IgD-negative memory B cell (primary cell): Measurements from ENCODE around the gene GALK2. TPM values are rescaled to one million over a fixed set of nuclear protein-coding genes. Genes with fewer than 3 reads are reported as not detected.

Source experiments
- H3K27ac Mint-ChIP-seq, 3 donors: one replicate each; pipeline ENCODE4 v1.8.0; 2020 to 2022; ENCODE audit warnings: mild to moderate bottlenecking in 3 of 3, mixed read lengths in 3 of 3, moderate library complexity in 1 of 3
- H3K27me3 Mint-ChIP-seq: one replicate; pipeline ENCODE4 v1.8.0; 2021; ENCODE audit warnings: mixed read lengths
- H3K36me3 Mint-ChIP-seq: one replicate; pipeline ENCODE4 v1.8.0; 2020; ENCODE audit warnings: mild to moderate bottlenecking, mixed read lengths
- H3K4me1 Mint-ChIP-seq, 3 donors: one replicate each; pipeline ENCODE4 v1.8.0; 2020 to 2022; ENCODE audit warnings: mixed read lengths in 3 of 3, mild to moderate bottlenecking in 1 of 3
- H3K4me3 Mint-ChIP-seq, 4 donors: one replicate each; pipeline ENCODE4 v1.8.0; 2020 to 2022; ENCODE audit warnings: mild to moderate bottlenecking in 4 of 4, mixed read lengths in 4 of 4, moderate library complexity in 3 of 4
- H3K9me3 Mint-ChIP-seq, 3 donors: one replicate each; pipeline ENCODE4 v1.8.0; 2020 to 2021; ENCODE audit warnings: mixed read lengths in 3 of 3, mild to moderate bottlenecking in 1 of 3
- polyA plus RNA-seq: library from polyadenylated mRNA; unstranded; fragments of 300-500 nt; fragmentation: Illumina TruSeq; gene quantifications from one replicate; pipeline ENCODE4 v1.2.3, GENCODE V29; 2021

GALK2 gene
- polyA plus RNA-seq, 1 donor from 2014 or later: 16.2 TPM

DNA sequence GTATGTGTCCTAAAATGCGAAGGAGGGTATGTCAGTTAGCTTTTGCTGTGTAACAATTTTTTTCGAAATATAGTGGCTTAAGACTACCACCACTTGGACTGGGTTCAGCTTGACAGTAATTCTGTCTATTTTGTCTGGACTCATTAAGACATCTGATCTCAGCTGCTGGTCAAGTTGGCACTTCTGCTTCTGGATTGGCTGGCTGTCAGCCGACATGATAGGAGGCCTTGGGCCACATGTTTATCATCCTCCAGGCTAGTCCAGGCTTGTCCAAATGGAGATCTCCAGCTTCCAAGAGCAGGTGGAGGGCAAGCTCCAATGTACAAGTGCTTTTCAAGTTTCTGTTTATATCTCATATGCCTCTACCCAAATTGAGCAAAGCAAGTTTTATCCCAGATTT, 95.9 kb downstream of the GALK2 start:
- peaks cover 0 to 6% (median 1%) of the 10 kb centered on the region in 3 donors for H3K4me1 Mint-ChIP-seq
- no peak overlapping the region for H3K4me3 Mint-ChIP-seq
- H3K27me3 Mint-ChIP-seq: no peaks in the 10 kb centered on the region
- H3K27ac Mint-ChIP-seq: no peak overlapping the region
- peaks cover 5% of the 10 kb centered on the region for H3K36me3 Mint-ChIP-seq
- H3K9me3 Mint-ChIP-seq: peaks cover 0 to 2% (median 0%) of the 10 kb centered on the region in 3 donors

DNA sequence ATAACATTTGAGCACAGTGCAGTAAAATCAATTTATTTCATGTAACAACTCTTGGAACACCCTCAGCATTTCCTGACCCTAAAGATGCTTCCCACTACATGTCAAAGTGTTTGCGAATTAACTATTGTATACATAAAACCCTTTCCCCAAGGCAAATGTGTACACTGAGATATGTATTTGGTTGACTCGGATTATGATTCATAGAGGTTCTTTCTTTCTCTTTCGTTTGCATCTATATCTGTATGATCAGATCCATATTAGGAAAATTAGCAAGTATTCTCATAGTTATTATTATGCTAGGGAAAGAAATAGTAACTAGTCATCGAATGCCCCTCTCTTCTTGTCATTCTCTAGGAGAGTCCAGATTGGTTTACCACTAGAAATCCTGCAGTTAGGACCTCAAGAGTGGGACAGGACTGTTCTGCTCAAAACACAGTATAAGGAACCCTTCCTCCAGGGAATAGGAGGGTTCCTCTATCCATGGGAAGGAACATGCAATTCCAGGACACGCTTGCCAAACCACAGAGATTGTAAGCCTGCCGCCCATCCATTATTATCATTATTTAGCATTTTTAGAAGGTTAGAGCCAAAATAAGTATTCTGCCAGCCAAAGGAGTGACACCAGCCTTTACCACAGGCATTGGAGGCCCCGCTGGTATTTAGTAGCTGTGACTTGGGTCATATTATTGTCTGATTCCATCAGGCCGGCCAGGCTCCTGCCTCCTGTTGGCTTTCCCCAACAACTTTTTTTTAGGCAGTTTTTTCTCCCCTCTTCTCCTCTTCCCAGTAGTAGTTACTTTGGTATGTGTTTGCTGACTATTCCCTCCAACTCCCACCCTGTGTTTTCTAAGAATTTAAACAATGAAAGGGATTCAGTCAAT, 100.7 kb downstream of the GALK2 start:
- Mint-ChIP-seq H3K36me3 (peaks cover 7% of the 10 kb centered on the region), H3K9me3 (peaks cover 0 to 2% (median 0%) of the 10 kb centered on the region in 3 donors), H3K4me3 (no peak overlapping the region), H3K27me3 (no peaks in the 10 kb centered on the region), H3K27ac (no peak overlapping the region), H3K4me1 (peaks cover 1 to 6% (median 2%) of the 10 kb centered on the region in 3 donors)

DNA sequence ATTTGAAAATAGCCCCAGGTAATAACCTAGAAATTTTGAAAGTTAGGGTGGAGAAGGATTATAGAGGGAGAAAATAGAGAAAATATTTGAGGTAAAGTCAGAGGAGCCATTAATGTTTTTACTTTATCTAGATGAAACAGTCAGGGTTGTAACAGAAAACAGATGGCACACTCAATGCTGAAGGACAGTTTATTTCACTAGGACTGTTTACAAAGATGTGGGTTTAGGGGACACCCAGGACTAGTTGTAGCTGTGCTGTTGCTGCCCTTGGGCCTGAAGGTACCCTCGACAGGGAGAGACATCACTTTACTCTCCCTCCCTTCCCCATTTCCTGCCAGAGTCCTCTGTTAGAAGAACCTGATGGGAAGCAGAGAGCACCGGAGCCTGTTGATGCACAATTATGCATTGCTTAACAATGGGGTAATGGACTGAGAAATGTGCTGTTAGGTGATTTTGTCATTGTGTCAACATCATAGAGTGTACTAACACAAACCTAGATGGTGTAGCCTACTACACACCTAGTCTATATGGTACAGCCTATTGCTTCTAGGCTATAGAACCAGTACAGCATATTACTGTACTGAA, 103.8 kb downstream of the GALK2 start:
- H3K4me1 Mint-ChIP-seq: peaks cover 0 to 6% (median 2%) of the 10 kb centered on the region in 3 donors

DNA sequence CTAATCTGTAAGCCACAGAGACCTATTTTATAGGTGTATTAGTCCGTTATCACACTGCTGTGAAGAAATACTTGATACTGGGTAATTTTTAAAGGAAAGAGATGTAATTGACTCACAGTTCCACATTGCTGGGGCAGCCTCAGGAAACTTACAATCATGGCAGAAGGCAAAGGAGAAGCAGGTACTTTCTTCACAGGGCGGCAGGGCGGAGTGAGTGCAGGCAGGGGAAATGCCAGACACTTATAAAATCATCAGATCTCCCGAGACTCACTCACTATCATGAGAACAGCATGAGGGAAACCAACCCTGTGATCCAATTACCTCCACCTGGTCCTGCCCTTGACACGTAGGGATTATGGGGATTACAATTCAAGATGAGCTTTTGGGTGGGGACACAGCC, 108.7 kb downstream of the GALK2 start:
- Mint-ChIP-seq H3K27ac (no peak overlapping the region), H3K4me3 (no peak overlapping the region), H3K9me3 (peaks cover 0 to 3% (median 0%) of the 10 kb centered on the region in 3 donors), H3K36me3 (peaks cover 14% of the 10 kb centered on the region), H3K4me1 (no peaks in the 10 kb centered on the region), H3K27me3 (no peaks in the 10 kb centered on the region)

More for the DNA sequence above, 103.8 kb downstream of the GALK2 start:
- Mint-ChIP-seq H3K36me3 (peaks cover 7% of the 10 kb centered on the region), H3K9me3 (peaks cover 0 to 3% (median 0%) of the 10 kb centered on the region in 3 donors), H3K27ac (no peak overlapping the region), H3K27me3 (no peaks in the 10 kb centered on the region), H3K4me3 (no peak overlapping the region)

DNA sequence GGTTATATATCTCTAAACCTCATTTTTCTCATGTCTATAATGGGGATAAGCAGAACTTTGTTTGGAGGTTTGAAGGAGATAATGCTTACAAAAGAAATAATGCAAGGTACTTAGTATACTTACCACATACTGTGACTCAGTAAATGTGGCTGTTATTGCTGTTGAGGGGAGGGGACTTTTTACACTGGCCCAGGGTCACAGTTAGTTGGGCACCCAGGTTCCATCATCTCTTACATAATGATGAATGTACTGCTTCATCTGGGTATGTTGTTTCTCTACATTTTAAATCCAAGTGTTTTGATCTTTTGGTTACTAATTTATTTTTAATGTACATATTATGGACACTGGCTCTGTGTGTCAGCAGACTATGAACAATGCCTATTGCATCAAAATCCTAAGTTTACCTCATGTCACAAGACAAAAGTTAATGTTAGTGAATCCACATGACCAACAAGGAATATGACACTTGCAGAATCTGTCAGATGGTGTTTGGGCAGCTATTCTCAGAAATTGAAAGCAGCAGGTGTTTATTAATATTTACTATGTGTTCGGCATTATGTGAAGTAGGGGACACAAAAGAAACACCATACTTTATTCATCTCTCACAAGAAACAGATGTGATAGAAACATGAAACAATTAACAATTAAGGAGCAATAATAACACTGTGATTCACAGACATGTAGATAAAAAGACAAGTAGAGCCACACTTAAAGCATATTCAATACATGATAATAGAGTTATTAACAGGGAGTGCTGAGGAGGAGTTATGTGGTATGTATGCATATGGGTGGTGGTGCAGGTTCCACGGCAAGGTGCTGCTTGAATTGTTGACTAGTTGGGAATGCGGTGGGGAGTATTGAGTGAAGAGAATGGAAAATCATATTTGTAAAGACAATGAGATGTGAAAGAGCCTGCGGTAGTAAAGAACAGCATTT, 109.7 kb downstream of the GALK2 start:
- H3K27ac Mint-ChIP-seq: no peak overlapping the region
- peaks cover 16% of the 10 kb centered on the region for H3K36me3 Mint-ChIP-seq
- H3K4me3 Mint-ChIP-seq: no peak overlapping the region
- H3K4me1 Mint-ChIP-seq: no peaks in the 10 kb centered on the region
- peaks cover 0 to 3% (median 2%) of the 10 kb centered on the region in 3 donors for H3K9me3 Mint-ChIP-seq
- no peaks in the 10 kb centered on the region for H3K27me3 Mint-ChIP-seq

DNA sequence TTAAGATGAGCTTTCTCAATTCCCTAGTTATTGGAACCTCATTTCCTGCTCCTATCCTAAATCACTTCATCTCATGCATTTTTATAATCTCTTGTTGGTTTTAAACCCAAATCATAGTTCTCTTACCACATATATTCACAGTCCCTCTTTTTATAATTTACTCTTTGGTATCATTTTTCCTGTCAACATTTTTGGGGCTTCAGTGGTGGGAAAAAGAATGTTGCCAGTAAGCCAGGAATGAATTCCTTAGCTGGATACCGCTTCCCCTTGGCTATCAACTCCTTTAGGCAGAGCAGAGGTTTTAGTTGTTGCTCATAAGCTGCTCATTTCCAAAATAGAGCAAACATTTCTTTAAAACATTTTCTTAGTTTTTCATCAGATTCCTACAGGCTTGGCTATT, 112.3 kb downstream of the GALK2 start:
- no peaks in the 10 kb centered on the region for H3K4me1 Mint-ChIP-seq
- H3K36me3 Mint-ChIP-seq: peaks cover 27% of the 10 kb centered on the region
- no peak overlapping the region for H3K27ac Mint-ChIP-seq

DNA sequence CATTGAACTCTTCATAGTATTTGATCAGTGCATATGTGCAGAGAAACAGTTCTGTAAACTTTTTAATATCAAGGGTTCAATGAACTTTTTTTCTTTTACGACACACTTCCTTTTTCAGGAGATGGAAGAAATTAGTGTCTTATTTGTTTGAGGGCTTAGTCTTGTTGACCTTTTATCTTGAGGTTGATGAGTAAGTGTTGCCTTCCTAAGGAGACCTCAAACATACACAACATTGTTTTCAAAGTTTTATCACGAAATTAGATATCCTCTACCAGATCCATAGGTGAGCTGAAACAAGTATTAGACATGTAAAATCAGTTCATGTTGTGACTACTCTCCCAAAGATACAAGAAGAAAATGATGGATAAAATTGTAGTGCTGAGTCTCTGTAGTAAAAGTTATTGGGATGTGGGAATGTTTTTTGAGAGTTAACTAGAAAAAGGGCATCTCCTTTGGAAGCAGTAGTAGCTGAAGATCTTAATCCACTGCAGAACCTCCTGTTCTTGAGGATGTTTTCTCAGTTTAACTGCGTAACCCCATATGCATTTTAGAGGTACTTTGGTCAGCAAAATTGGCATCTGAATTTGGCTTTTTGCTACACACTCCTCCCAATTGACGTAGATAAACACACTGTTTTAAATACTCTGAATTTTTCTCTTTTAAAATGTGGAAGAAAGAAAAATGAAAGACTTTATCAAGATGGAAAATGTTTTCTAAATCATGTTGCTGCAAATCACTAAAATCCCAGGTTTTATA, 116.8 kb downstream of the GALK2 start:
- H3K4me3 Mint-ChIP-seq: no peak overlapping the region
- no peaks in the 10 kb centered on the region for H3K4me1 Mint-ChIP-seq
- H3K9me3 Mint-ChIP-seq: peaks cover 0 to 2% (median 0%) of the 10 kb centered on the region in 3 donors
- no peaks in the 10 kb centered on the region for H3K27me3 Mint-ChIP-seq
- H3K27ac Mint-ChIP-seq: no peak overlapping the region
- H3K36me3 Mint-ChIP-seq: peaks cover 24% of the 10 kb centered on the region

More for the DNA sequence above, 112.3 kb downstream of the GALK2 start:
- Mint-ChIP-seq H3K4me3 (no peak overlapping the region), H3K9me3 (peaks cover 0 to 2% (median 0%) of the 10 kb centered on the region in 3 donors), H3K27me3 (no peaks in the 10 kb centered on the region)

DNA sequence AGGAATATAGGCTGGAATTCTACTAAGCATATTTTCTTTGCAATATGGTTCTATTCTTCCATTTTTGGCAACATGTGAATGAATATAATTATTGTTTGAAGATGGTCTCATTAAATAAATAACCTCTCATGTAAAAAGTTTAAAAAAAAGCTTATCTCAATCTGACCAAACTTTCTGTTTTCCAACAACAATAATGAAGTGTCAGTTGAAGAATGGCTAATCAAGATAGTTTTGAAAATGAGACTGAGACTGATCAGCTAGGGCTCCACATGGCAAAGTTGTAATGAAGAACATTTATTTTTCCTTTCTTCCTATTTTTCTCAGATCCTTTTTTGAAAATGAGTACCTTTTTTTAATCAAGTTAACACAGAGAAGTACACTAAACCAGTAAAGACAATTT, 117.4 kb downstream of the GALK2 start:
- Mint-ChIP-seq H3K36me3 (peaks cover 24% of the 10 kb centered on the region), H3K27me3 (no peaks in the 10 kb centered on the region), H3K4me1 (no peaks in the 10 kb centered on the region), H3K9me3 (peaks cover 0 to 2% (median 0%) of the 10 kb centered on the region in 3 donors), H3K27ac (no peak overlapping the region), H3K4me3 (no peak overlapping the region)

DNA sequence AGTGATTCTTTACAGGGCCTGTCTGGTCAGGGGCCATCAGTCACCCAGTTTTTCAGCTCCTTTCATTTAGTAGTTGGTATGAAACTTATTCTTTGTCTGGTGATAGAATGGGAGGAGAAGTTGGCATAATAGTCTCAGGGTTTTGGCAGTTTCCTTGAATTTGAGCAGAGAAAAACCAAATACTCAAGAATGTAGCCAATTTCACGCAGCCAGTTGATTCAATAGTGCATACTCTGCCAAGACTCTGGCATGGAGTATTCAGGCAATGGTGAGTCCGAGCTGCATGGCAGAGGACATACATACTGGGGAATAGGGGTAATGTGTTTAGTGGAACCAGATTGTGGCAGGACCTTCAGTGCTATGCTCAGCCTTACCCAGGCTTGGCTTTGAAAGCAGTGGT, 118.3 kb downstream of the GALK2 start:
- H3K4me1 Mint-ChIP-seq: no peaks in the 10 kb centered on the region
- no peak overlapping the region for H3K4me3 Mint-ChIP-seq
- H3K27me3 Mint-ChIP-seq: no peaks in the 10 kb centered on the region
- H3K27ac Mint-ChIP-seq: no peak overlapping the region
- peaks cover 23% of the 10 kb centered on the region for H3K36me3 Mint-ChIP-seq
- peaks cover 0 to 2% (median 0%) of the 10 kb centered on the region in 3 donors for H3K9me3 Mint-ChIP-seq

DNA sequence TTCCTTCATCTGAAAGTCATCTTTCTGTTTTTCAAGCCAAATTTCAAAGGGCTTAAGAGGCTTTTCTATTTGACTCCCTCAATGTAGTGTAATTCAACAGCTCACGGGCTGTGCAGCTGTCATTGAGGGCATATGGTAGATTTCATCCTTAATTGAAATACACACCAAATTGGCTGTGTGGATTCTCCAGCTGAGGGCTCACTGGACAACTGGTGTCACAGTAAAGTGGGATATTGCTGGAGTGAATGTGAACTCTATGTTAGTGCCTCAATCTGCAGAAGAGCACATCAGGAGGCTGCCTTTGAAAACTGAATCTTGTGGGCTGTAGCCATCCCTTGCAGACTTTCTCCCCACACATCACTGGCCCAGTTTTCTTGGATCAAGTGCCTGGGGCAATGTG, 120.1 kb downstream of the GALK2 start:
- Mint-ChIP-seq H3K4me3 (no peak overlapping the region), H3K27ac (no peak overlapping the region), H3K27me3 (no peaks in the 10 kb centered on the region)

DNA sequence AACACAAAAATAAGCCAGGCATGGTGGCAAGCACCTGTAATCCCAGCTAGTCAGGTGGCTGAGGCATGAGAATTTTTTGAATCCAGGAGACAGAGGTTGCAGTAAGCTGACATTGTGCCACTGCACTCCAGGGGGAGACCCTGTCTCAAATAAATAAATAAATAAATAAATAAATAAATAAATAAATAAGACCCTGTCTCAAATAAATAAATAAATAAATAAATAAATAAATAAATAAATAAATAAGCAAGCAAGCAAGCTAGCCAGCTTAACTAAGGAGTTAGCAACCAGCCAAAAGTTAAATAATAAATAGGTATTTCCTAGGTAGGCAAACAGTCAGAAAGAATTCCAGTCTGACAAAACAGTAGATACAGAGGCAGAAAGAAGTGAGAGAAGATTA, 123.9 kb downstream of the GALK2 start:
- Mint-ChIP-seq H3K4me3 (no peak overlapping the region), H3K27ac (no peak overlapping the region), H3K9me3 (no peaks in the 10 kb centered on the region), H3K36me3 (peaks cover 22% of the 10 kb centered on the region), H3K4me1 (peaks cover 0 to 6% (median 0%) of the 10 kb centered on the region in 3 donors), H3K27me3 (no peaks in the 10 kb centered on the region)

More for the DNA sequence above, 120.1 kb downstream of the GALK2 start:
- H3K9me3 Mint-ChIP-seq: no peaks in the 10 kb centered on the region
- H3K4me1 Mint-ChIP-seq: no peaks in the 10 kb centered on the region
- H3K36me3 Mint-ChIP-seq: peaks cover 20% of the 10 kb centered on the region

DNA sequence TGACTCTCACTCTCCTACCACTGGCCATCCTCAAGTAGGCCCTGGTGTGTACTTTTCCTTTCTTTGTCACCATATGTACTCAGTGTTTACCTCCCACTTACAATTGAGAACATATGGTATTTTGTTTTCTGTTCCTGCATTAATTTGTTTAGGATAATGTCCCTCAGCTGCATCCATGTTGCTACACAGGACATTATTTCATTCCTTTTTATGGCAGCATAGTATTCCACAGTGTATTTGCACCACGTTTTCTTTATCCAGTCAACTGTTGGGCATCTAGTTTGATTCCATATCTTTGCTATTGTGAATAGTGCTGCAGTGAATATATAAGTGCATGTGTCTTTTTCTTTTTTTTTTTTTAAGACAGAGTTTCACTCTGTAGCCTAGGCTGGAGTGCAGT, 126.2 kb downstream of the GALK2 start:
- H3K27ac Mint-ChIP-seq: no peak overlapping the region
- no peaks in the 10 kb centered on the region for H3K27me3 Mint-ChIP-seq
- peaks cover 0 to 8% (median 3%) of the 10 kb centered on the region in 3 donors for H3K4me1 Mint-ChIP-seq
- H3K4me3 Mint-ChIP-seq: no peak overlapping the region
- peaks cover 23% of the 10 kb centered on the region for H3K36me3 Mint-ChIP-seq
- H3K9me3 Mint-ChIP-seq: peaks cover 0 to under 1% (median 0%) of the 10 kb centered on the region in 3 donors

DNA sequence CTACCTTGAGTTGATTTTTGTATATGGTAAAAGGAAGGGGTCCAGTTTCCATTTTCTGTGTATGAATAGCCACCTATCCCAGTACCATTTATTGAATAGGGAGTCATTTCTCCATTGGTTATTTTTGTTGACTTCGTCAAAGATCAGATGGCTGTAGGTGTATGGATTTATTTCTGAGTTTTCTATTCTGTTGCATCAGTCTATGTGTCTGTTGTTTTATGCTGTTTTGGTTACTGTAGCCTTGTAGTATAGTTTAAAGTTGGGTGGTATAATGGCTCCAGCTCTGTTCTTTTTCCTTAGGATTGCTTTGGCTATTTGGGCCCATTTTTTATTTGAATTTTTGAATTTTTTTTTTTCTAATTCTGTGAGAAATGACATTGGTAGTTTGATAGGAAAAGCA, 127.5 kb downstream of the GALK2 start:
- H3K4me1 Mint-ChIP-seq: peaks cover 0 to 9% (median 4%) of the 10 kb centered on the region in 3 donors
- H3K27me3 Mint-ChIP-seq: no peaks in the 10 kb centered on the region
- H3K36me3 Mint-ChIP-seq: peaks cover 23% of the 10 kb centered on the region
- no peak overlapping the region for H3K4me3 Mint-ChIP-seq
- no peak overlapping the region for H3K27ac Mint-ChIP-seq
- peaks cover 0 to 2% (median 0%) of the 10 kb centered on the region in 3 donors for H3K9me3 Mint-ChIP-seq

DNA sequence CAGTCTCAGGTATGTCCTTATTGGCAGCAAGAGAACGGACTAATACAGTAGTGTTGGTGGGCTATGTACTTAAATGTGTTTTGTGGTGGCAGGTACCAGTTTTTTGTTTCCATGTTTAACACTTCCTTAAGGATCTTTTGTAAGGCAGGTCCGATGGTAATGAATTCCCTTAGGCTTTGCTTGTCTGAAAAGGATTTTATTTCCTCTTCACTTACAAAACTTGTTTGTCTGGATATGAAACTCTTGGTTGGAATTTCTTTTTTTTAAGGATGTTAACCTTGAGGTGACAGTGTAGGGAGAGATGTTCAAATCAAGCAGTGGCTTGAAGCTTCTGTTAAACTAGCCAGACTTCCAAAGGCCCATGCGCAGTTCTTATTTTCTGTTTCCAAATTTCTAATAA, 130.8 kb downstream of the GALK2 start:
- Mint-ChIP-seq H3K27ac (no peak overlapping the region), H3K4me1 (peaks cover 5 to 12% (median 5%) of the 10 kb centered on the region in 3 donors)

More for the DNA sequence above, 130.8 kb downstream of the GALK2 start:
- Mint-ChIP-seq H3K27me3 (no peaks in the 10 kb centered on the region), H3K4me3 (no peak overlapping the region), H3K9me3 (peaks cover 0 to 2% (median 2%) of the 10 kb centered on the region in 3 donors), H3K36me3 (peaks cover 18% of the 10 kb centered on the region)
